HEK293T (cell line): ENCODE data around the gene NXPE3.

Experiments used
- BHLHE40 ChIP-seq: fragments of 450-650 bp; IDR thresholded peaks from 2 replicates; pipeline ENCODE4 v1.6.1; 2016; ENCODE audit warnings: mild to moderate bottlenecking, moderate library complexity, borderline replicate concordance
- L3MBTL2 ChIP-seq: fragments of 450-650 bp; conservative IDR thresholded peaks from 2 replicates; pipeline ENCODE4 v1.6.1; 2016; ENCODE audit warnings: mild to moderate bottlenecking
- ZNF384 ChIP-seq: fragments of 450-650 bp; IDR thresholded peaks from 2 replicates; pipeline ENCODE4 v1.6.1; 2016
- TF ChIP-seq, protein P1 (sequence below): fragments of 450-650 bp; IDR thresholded peaks from 2 replicates; pipeline ENCODE4 v1.6.1; 2016

DNA sequence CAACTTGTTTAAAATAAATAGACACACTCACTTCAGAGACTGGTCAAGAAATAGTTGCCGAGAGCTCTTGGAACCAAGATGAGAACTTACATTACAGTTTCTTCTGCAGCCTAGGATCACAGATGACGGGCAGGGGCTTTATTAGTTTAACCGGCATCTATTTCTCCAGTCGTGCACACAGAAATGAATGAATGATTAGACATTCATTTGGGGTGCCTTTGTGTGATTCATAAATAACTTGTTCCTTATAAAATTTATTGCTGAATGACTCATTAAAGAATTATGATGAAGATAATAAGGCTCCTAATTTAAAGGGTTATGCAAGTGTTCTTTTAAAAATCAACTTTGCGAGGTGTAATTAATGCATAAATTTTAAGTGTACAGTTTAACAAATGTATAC lies 91.1 kb downstream of the NXPE3 start:
- TF ChIP-seq, protein P1, sequence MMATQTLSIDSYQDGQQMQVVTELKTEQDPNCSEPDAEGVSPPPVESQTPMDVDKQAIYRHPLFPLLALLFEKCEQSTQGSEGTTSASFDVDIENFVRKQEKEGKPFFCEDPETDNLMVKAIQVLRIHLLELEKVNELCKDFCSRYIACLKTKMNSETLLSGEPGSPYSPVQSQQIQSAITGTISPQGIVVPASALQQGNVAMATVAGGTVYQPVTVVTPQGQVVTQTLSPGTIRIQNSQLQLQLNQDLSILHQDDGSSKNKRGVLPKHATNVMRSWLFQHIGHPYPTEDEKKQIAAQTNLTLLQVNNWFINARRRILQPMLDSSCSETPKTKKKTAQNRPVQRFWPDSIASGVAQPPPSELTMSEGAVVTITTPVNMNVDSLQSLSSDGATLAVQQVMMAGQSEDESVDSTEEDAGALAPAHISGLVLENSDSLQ, result no peak
- TF ChIP-seq ZNF384 (no peak), L3MBTL2 (no peak), BHLHE40 (no peak)
